Neural cell (in vitro differentiated cells): ENCODE results near the gene ADAMTS6. TPM values are rescaled to one million over a fixed set of nuclear protein-coding genes. Genes with fewer than 3 reads are reported as not detected.

ENCODE experiments used
- H2AFZ ChIP-seq: fragments of 200-600, 300-800 bp; sonication (generic), shearing (Covaris generic); 2 replicates; pipeline ENCODE4 v1.6.0; 2014; ENCODE audit warnings: low read depth, mild to moderate bottlenecking, antibody characterized with exemption, low read length, moderate library complexity
- H3F3A ChIP-seq: fragments of 200-600 bp; shearing (Covaris generic); 2 replicates; pipeline ENCODE4 v1.6.1; 2016; ENCODE audit warnings: mild to moderate bottlenecking, moderate library complexity, mixed read lengths, antibody characterized with exemption, low read length; ENCODE audit not compliant: insufficient read depth, poor library complexity, severe bottlenecking
- H3K27ac ChIP-seq: fragments of 200-600, 300-800 bp; sonication (generic), shearing (Covaris generic); 2 replicates; pipeline ENCODE4 v1.5.1; 2014; ENCODE audit warnings: mild to moderate bottlenecking, low read length, moderate library complexity
- H3K27me3 ChIP-seq: fragments of 300-800, 200-600 bp; sonication (generic), shearing (Covaris generic); 2 replicates; pipeline ENCODE4 v1.6.0; 2014; ENCODE audit warnings: mild to moderate bottlenecking, low read depth, low read length, moderate library complexity; ENCODE audit not compliant: insufficient read depth
- H3K36me3 ChIP-seq: fragments of 300-800, 200-600 bp; sonication (generic), shearing (Covaris generic); 2 replicates; pipeline ENCODE4 v1.5.1; 2014; ENCODE audit warnings: mild to moderate bottlenecking, antibody characterized with exemption, low read length, moderate library complexity; ENCODE audit not compliant: insufficient read depth
- H3K4me2 ChIP-seq: fragments of 300-800, 200-600 bp; sonication (generic), shearing (Covaris generic); 2 replicates; pipeline ENCODE4 v1.6.0; 2014; ENCODE audit warnings: mild to moderate bottlenecking, low read length
- H3K4me3 ChIP-seq: fragments of 300-800, 200-600 bp; sonication (generic), shearing (Covaris generic); 2 replicates; pipeline ENCODE4 v1.5.1; 2014; ENCODE audit warnings: mild to moderate bottlenecking, low read length, moderate library complexity
- H3K79me2 ChIP-seq: fragments of 200-600 bp; shearing (Covaris generic); replicated peaks from 2 replicates; pipeline ENCODE4 v1.6.0; 2014; ENCODE audit warnings: mild to moderate bottlenecking, low read length, moderate library complexity; ENCODE audit not compliant: insufficient read depth
- H3K9ac ChIP-seq: fragments of 300-800, 200-600 bp; sonication (generic), shearing (Covaris generic); 2 replicates; pipeline ENCODE4 v1.6.1; 2016; ENCODE audit warnings: mild to moderate bottlenecking, low read length, mixed read lengths
- H3K9me2 ChIP-seq: fragments of 200-600 bp; shearing (Covaris generic); 2 replicates; pipeline ENCODE4 v1.6.1; 2016; ENCODE audit warnings: mild to moderate bottlenecking, low read length, mixed read lengths; ENCODE audit not compliant: insufficient read depth
- H3K9me3 ChIP-seq: fragments of 200-600, 300-800 bp; sonication (generic), shearing (Covaris generic); 2 replicates; pipeline ENCODE4 v1.6.1; 2016; ENCODE audit warnings: mild to moderate bottlenecking, mixed run types, low read length, moderate library complexity, mixed read lengths
- H4K20me1 ChIP-seq: fragments of 200-600 bp; shearing (Covaris generic); 2 replicates; pipeline ENCODE4 v1.6.1; 2016; ENCODE audit warnings: mild to moderate bottlenecking, mixed run types; ENCODE audit not compliant: insufficient read depth
- EP300 ChIP-seq: fragments of 450-650 bp; conservative IDR thresholded peaks from 2 replicates; pipeline ENCODE4 v1.6.1; 2014; ENCODE audit warnings: antibody characterized with exemption, mild to moderate bottlenecking, moderate library complexity; ENCODE audit not compliant: poor library complexity, severe bottlenecking
- EZH2 ChIP-seq: fragments of 200-600, 300-800 bp; shearing (Covaris generic), sonication (generic); IDR thresholded peaks from 2 replicates; pipeline ENCODE4 v1.6.1; 2014; ENCODE audit warnings: antibody characterized with exemption, low read length, borderline replicate concordance, mild to moderate bottlenecking; ENCODE audit not compliant: insufficient read depth, poor library complexity, severe bottlenecking
- MXI1 ChIP-seq: fragments of 450-650 bp; conservative IDR thresholded peaks from 2 replicates; pipeline ENCODE4 v1.6.1; 2014; ENCODE audit warnings: antibody characterized with exemption, mild to moderate bottlenecking; ENCODE audit not compliant: poor library complexity, severe bottlenecking
- POLR2AphosphoS5 ChIP-seq: IDR thresholded peaks from 2 replicates; pipeline ENCODE4 v1.6.1; 2012
- RAD21 ChIP-seq: fragments of 450-650 bp; conservative IDR thresholded peaks from 2 replicates; pipeline ENCODE4 v1.6.1; 2014; ENCODE audit warnings: antibody characterized with exemption, mild to moderate bottlenecking, moderate library complexity
- SMC3 ChIP-seq: fragments of 450-650 bp; conservative IDR thresholded peaks from 2 replicates; pipeline ENCODE4 v1.6.1; 2014; ENCODE audit warnings: antibody characterized with exemption, mild to moderate bottlenecking, moderate library complexity; ENCODE audit not compliant: poor library complexity
- TAF1 ChIP-seq: IDR thresholded peaks from 2 replicates; pipeline ENCODE4 v1.6.1; 2012; ENCODE audit warnings: low read depth
- polyA plus RNA-seq: library from polyadenylated mRNA; depleted of rRNA; stranded (reverse); fragments of >200 nt; gene quantifications from 2 replicates; pipeline ENCODE4 v1.2.3, GENCODE V29; 2014
- TF ChIP-seq, protein P1 (sequence below): IDR thresholded peaks from 2 replicates; pipeline ENCODE4 v1.6.1; 2012; ENCODE audit warnings: borderline replicate concordance
- TF ChIP-seq, protein P2 (sequence below): fragments of 450-650 bp; IDR thresholded peaks from 2 replicates; pipeline ENCODE4 v1.5.1; 2014; ENCODE audit warnings: antibody characterized with exemption, mild to moderate bottlenecking, moderate library complexity; ENCODE audit not compliant: poor library complexity, severe bottlenecking

ADAMTS6 gene
- polyA plus RNA-seq, 1 donor from 2014 or later = 0.58 TPM

DNA sequence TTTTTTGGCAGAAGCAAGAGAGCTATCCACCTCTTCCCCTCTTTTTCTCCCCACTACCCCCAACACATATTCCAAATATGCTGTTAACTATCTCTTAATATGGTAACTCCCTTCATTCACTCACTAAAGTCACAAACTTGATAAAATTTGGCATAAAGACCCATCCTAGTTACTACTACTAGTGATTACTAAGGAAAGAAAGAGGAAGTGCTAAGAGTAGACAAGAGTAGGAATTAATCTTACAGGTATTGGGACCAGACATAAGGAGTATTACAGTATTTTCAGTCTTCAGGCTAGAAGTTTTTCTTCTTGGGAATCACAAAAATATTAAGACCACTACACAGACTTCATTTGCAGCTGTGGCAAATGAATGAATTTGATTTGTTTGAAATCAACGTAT is 2.2 kb downstream of the ADAMTS6 start:
- Histone ChIP-seq H3K27ac (no peak overlapping the region), H3F3A (no peaks in the 10 kb centered on the region), H3K9ac (no peak overlapping the region), H2AFZ (no peak overlapping the region), H3K9me2 (no peaks in the 10 kb centered on the region), H3K79me2 (peaks cover 4% of the 10 kb centered on the region), H3K36me3 (no peaks in the 10 kb centered on the region), H3K4me3 (no peak overlapping the region), H3K4me2 (no peak overlapping the region), H4K20me1 (no peaks in the 10 kb centered on the region), H3K27me3 (peaks cover 3% of the 10 kb centered on the region), H3K9me3 (no peaks in the 10 kb centered on the region)
- TF ChIP-seq RAD21 = no peak
- no peak for TF ChIP-seq MXI1
- TF ChIP-seq, protein P1, sequence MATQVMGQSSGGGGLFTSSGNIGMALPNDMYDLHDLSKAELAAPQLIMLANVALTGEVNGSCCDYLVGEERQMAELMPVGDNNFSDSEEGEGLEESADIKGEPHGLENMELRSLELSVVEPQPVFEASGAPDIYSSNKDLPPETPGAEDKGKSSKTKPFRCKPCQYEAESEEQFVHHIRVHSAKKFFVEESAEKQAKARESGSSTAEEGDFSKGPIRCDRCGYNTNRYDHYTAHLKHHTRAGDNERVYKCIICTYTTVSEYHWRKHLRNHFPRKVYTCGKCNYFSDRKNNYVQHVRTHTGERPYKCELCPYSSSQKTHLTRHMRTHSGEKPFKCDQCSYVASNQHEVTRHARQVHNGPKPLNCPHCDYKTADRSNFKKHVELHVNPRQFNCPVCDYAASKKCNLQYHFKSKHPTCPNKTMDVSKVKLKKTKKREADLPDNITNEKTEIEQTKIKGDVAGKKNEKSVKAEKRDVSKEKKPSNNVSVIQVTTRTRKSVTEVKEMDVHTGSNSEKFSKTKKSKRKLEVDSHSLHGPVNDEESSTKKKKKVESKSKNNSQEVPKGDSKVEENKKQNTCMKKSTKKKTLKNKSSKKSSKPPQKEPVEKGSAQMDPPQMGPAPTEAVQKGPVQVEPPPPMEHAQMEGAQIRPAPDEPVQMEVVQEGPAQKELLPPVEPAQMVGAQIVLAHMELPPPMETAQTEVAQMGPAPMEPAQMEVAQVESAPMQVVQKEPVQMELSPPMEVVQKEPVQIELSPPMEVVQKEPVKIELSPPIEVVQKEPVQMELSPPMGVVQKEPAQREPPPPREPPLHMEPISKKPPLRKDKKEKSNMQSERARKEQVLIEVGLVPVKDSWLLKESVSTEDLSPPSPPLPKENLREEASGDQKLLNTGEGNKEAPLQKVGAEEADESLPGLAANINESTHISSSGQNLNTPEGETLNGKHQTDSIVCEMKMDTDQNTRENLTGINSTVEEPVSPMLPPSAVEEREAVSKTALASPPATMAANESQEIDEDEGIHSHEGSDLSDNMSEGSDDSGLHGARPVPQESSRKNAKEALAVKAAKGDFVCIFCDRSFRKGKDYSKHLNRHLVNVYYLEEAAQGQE = no peak
- TF ChIP-seq POLR2AphosphoS5 = no peak
- TF ChIP-seq, protein P2, sequence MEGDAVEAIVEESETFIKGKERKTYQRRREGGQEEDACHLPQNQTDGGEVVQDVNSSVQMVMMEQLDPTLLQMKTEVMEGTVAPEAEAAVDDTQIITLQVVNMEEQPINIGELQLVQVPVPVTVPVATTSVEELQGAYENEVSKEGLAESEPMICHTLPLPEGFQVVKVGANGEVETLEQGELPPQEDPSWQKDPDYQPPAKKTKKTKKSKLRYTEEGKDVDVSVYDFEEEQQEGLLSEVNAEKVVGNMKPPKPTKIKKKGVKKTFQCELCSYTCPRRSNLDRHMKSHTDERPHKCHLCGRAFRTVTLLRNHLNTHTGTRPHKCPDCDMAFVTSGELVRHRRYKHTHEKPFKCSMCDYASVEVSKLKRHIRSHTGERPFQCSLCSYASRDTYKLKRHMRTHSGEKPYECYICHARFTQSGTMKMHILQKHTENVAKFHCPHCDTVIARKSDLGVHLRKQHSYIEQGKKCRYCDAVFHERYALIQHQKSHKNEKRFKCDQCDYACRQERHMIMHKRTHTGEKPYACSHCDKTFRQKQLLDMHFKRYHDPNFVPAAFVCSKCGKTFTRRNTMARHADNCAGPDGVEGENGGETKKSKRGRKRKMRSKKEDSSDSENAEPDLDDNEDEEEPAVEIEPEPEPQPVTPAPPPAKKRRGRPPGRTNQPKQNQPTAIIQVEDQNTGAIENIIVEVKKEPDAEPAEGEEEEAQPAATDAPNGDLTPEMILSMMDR = no peak
- no peak for TF ChIP-seq EP300
- no peak for TF ChIP-seq EZH2
- TF ChIP-seq SMC3 = no peak
- no peak for TF ChIP-seq TAF1

DNA sequence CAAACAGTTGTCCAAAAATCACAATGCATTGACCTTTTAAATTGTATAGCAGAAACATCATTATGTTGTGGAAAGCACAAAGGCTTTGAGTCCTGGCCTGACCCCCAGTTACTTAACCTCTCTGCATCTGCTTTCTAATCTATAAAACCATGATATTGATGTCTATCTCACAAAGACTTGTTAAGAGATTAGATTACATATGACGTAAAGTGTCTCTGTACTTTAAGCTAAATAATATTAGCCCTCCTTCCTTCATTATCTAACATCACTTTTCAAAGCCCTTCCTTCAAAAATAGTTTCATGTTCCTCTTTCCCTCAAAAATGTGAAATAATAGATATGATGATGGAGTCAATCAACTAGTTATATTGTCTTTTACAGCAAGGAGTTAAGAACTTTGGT is 3.4 kb downstream of the ADAMTS6 start:
- H3K9me2 ChIP-seq = no peaks in the 10 kb centered on the region
- H3K4me3 ChIP-seq = no peak overlapping the region
- no peaks in the 10 kb centered on the region for H3F3A ChIP-seq
- H3K79me2 ChIP-seq = peaks cover 4% of the 10 kb centered on the region
- no peak overlapping the region for H3K9ac ChIP-seq
- no peaks in the 10 kb centered on the region for H3K9me3 ChIP-seq
- TF ChIP-seq, protein P1 = no peak
- TF ChIP-seq EZH2 (no peak), SMC3 (no peak), POLR2AphosphoS5 (no peak), EP300 (no peak), MXI1 (no peak), TAF1 (no peak), RAD21 (no peak)
- TF ChIP-seq, protein P2 = no peak
- no peak overlapping the region for H3K4me2 ChIP-seq
- no peak overlapping the region for H3K27ac ChIP-seq
- H3K36me3 ChIP-seq = no peaks in the 10 kb centered on the region
- H2AFZ ChIP-seq = no peak overlapping the region
- peaks cover 3% of the 10 kb centered on the region for H3K27me3 ChIP-seq
- H4K20me1 ChIP-seq = no peaks in the 10 kb centered on the region
